Activated naive CD4-positive, alpha-beta T cell treated with anti-CD3 and anti-CD28 coated beads, Interleukin-2, amount 50 U/mL, for 72 hours (primary cell): ENCODE data around the gene TMEM98. TPM values are rescaled to one million over a fixed set of nuclear protein-coding genes. Genes with fewer than 3 reads are reported as not detected.

Source experiments
- ATAC-seq, 2 donors: fragments of 150-1000 bp; cut with Tn5 transposase; 2 replicates each; pipeline ENCODE4 v1.10.0; 2021; ENCODE audit warnings: mild to moderate bottlenecking in 2 of 2, moderate library complexity in 2 of 2
- DNase-seq, 2 donors: peaks; one replicate each; pipeline ENCODE4 v3.0.0; 2021 to 2022; ENCODE audit warnings: low spot score in 2 of 2
- H3K27ac Mint-ChIP-seq, 2 donors: one replicate each; pipeline ENCODE4 v1.8.0; 2022; ENCODE audit warnings: mild to moderate bottlenecking in 2 of 2, mixed read lengths in 2 of 2
- H3K36me3 Mint-ChIP-seq, 2 donors: one replicate each; pipeline ENCODE4 v1.8.0; 2022; ENCODE audit warnings: mixed read lengths in 2 of 2
- H3K9me3 Mint-ChIP-seq, 2 donors: one replicate each; pipeline ENCODE4 v1.8.0; 2022; ENCODE audit warnings: mixed read lengths in 2 of 2
- total RNA-seq, 2 donors: library from RNA; stranded (reverse); gene quantifications; one replicate each; pipeline ENCODE4 v1.2.3, GENCODE V29; 2022

Gene TMEM98
- total RNA-seq, 2 donors from 2014 or later, result not detected

- Mint-ChIP-seq H3K36me3 (no peaks in the 10 kb centered on the region), H3K9me3 (no peaks in the 10 kb centered on the region), H3K27ac (no peak overlapping the region)
- ATAC-seq (no peak), DNase-seq (no peak)
Measured at GRCh38 chr17:32929588-32929987, 1.6 kb downstream of the TMEM98 start.

- no peak for DNase-seq
- Mint-ChIP-seq H3K27ac (no peak overlapping the region), H3K36me3 (no peaks in the 10 kb centered on the region), H3K9me3 (no peaks in the 10 kb centered on the region)
- ATAC-seq, result no peak
Measured at GRCh38 chr17:32930512-32930911, 2.6 kb downstream of the TMEM98 start.

GRCh38 chr17:32931686-32932085, 3.7 kb downstream of the TMEM98 start:
- H3K9me3 Mint-ChIP-seq, result no peaks in the 10 kb centered on the region
- no peak for DNase-seq

GRCh38 chr17:32933881-32934280, 5.9 kb downstream of the TMEM98 start:
- no peak for ATAC-seq
- no peak overlapping the region for H3K27ac Mint-ChIP-seq

More at GRCh38 chr17:32931686-32932085, 3.7 kb downstream of the TMEM98 start:
- no peak for ATAC-seq
- Mint-ChIP-seq H3K36me3 (no peaks in the 10 kb centered on the region), H3K27ac (no peak overlapping the region)

GRCh38 chr17:32935726-32936125, 7.8 kb downstream of the TMEM98 start:
- DNase-seq (no peak), ATAC-seq (no peak)
- Mint-ChIP-seq H3K27ac (no peak overlapping the region), H3K36me3 (no peaks in the 10 kb centered on the region), H3K9me3 (no peaks in the 10 kb centered on the region)

More at GRCh38 chr17:32933881-32934280, 5.9 kb downstream of the TMEM98 start:
- no peaks in the 10 kb centered on the region for H3K36me3 Mint-ChIP-seq
- no peaks in the 10 kb centered on the region for H3K9me3 Mint-ChIP-seq
- DNase-seq, result no peak

- ATAC-seq, result peak; percentile 14 to 53
Measured at GRCh38 chr17:32936186-32936893, 8.4 kb downstream of the TMEM98 start.

GRCh38 chr17:32936894-32937500, 9.0 kb downstream of the TMEM98 start:
- Mint-ChIP-seq H3K9me3 (no peaks in the 10 kb centered on the region), H3K36me3 (no peaks in the 10 kb centered on the region), H3K27ac (no peak overlapping the region)
- DNase-seq (peak in 1 of 2 donors; percentile 68), ATAC-seq (peak; percentile 73 to 94)

More at GRCh38 chr17:32936186-32936893, 8.4 kb downstream of the TMEM98 start:
- H3K9me3 Mint-ChIP-seq, result no peaks in the 10 kb centered on the region
- DNase-seq, result no peak
- no peak overlapping the region for H3K27ac Mint-ChIP-seq
- H3K36me3 Mint-ChIP-seq, result no peaks in the 10 kb centered on the region

GRCh38 chr17:32940706-32941390, 12.9 kb downstream of the TMEM98 start:
- H3K9me3 Mint-ChIP-seq, result no peaks in the 10 kb centered on the region
- ATAC-seq (no peak), DNase-seq (no peak)
- H3K27ac Mint-ChIP-seq, result no peak overlapping the region
- H3K36me3 Mint-ChIP-seq, result no peaks in the 10 kb centered on the region

- Mint-ChIP-seq H3K9me3 (no peaks in the 10 kb centered on the region), H3K36me3 (no peaks in the 10 kb centered on the region), H3K27ac (no peak overlapping the region)
- DNase-seq (no peak), ATAC-seq (no peak)
Measured at GRCh38 chr17:32941419-32942032, 13.6 kb downstream of the TMEM98 start.

GRCh38 chr17:32943206-32943605, 15.3 kb downstream of the TMEM98 start:
- H3K36me3 Mint-ChIP-seq, result no peaks in the 10 kb centered on the region

GRCh38 chr17:32943647-32944191, 15.8 kb downstream of the TMEM98 start:
- Mint-ChIP-seq H3K27ac (no peak overlapping the region), H3K9me3 (no peaks in the 10 kb centered on the region), H3K36me3 (no peaks in the 10 kb centered on the region)
- DNase-seq (no peak), ATAC-seq (no peak)

More at GRCh38 chr17:32943206-32943605, 15.3 kb downstream of the TMEM98 start:
- Mint-ChIP-seq H3K9me3 (no peaks in the 10 kb centered on the region), H3K27ac (no peak overlapping the region)
- DNase-seq (no peak), ATAC-seq (no peak)

- no peaks in the 10 kb centered on the region for H3K9me3 Mint-ChIP-seq
- no peaks in the 10 kb centered on the region for H3K36me3 Mint-ChIP-seq
- ATAC-seq (no peak), DNase-seq (no peak)
- no peak overlapping the region for H3K27ac Mint-ChIP-seq
Measured at GRCh38 chr17:32944248-32945020, 16.5 kb downstream of the TMEM98 start.

- Mint-ChIP-seq H3K36me3 (no peaks in the 10 kb centered on the region), H3K9me3 (no peaks in the 10 kb centered on the region), H3K27ac (no peak overlapping the region)
- DNase-seq (no peak), ATAC-seq (no peak)
Measured at GRCh38 chr17:32946375-32947135, 18.6 kb downstream of the TMEM98 start.

- ATAC-seq (no peak), DNase-seq (no peak)
- Mint-ChIP-seq H3K36me3 (no peaks in the 10 kb centered on the region), H3K27ac (no peak overlapping the region), H3K9me3 (no peaks in the 10 kb centered on the region)
Measured at GRCh38 chr17:32947736-32948135, 19.8 kb downstream of the TMEM98 start.

- Mint-ChIP-seq H3K27ac (no peak overlapping the region), H3K9me3 (no peaks in the 10 kb centered on the region), H3K36me3 (no peaks in the 10 kb centered on the region)
- DNase-seq (no peak), ATAC-seq (no peak)
Measured at GRCh38 chr17:32949181-32949580, 21.2 kb downstream of the TMEM98 start.
